ENCODE measurements around the gene PRM2. TPM values are rescaled to one million over a fixed set of nuclear protein-coding genes. Genes with fewer than 3 reads are reported as not detected.
"Not testable (repeated sequence)": the region's sequence is repeated elsewhere in the genome, so short reads cannot be mapped to it uniquely, and the experiment has no call there.

PRM2 gene
- total RNA-seq, 2 donors from 2014 or later = not detected

- H3K9ac ChIP-seq (ENCODE audit: extremely low read depth, low read length, poor library complexity, severe bottlenecking) = no peak overlapping the region
- Mint-ChIP-seq H3K9me3 (no peaks in the 10 kb centered on the region), H3K27me3 (ENCODE audit: insufficient read depth) (peaks cover 4% of the 10 kb centered on the region), H3K4me1 (peaks cover 25% of the 10 kb centered on the region), H3K27ac (no peak overlapping the region), H3K36me3 (ENCODE audit: low read depth) (no peaks in the 10 kb centered on the region), H3K4me3 (no peak overlapping the region)
- H3K4me3 ChIP-seq (ENCODE audit: low read length) = no peak overlapping the region
- DNase-seq = no peak
- TF ChIP-seq, protein P1, sequence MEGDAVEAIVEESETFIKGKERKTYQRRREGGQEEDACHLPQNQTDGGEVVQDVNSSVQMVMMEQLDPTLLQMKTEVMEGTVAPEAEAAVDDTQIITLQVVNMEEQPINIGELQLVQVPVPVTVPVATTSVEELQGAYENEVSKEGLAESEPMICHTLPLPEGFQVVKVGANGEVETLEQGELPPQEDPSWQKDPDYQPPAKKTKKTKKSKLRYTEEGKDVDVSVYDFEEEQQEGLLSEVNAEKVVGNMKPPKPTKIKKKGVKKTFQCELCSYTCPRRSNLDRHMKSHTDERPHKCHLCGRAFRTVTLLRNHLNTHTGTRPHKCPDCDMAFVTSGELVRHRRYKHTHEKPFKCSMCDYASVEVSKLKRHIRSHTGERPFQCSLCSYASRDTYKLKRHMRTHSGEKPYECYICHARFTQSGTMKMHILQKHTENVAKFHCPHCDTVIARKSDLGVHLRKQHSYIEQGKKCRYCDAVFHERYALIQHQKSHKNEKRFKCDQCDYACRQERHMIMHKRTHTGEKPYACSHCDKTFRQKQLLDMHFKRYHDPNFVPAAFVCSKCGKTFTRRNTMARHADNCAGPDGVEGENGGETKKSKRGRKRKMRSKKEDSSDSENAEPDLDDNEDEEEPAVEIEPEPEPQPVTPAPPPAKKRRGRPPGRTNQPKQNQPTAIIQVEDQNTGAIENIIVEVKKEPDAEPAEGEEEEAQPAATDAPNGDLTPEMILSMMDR (conservative IDR thresholded peaks at IDR 0.05) = no peak
- no peak overlapping the region for H3K27ac ChIP-seq (ENCODE audit: low read depth, low read length)
- H3K36me3 ChIP-seq (ENCODE audit: control insufficient read depth, insufficient read depth, low read length) = no peaks in the 10 kb centered on the region
- H3K27me3 ChIP-seq (ENCODE audit: control insufficient read depth, insufficient read depth, low read length, poor library complexity, severe bottlenecking) = no peaks in the 10 kb centered on the region
- peaks cover 10% of the 10 kb centered on the region for H3K4me1 ChIP-seq (ENCODE audit: control insufficient read depth, insufficient read depth, low read length)
- 91 to 94% methylated on average over 7 of the region's 7 CpGs for WGBS, 2 experiments (ENCODE audit: insufficient coverage in 1 of 2, insufficient read length in 1 of 2)
- no peaks in the 10 kb centered on the region for H3K9me3 ChIP-seq (ENCODE audit: control insufficient read depth, low read length)
Measured at GRCh38 chr16:11300560-11300892, 24.2 kb upstream of the PRM2 start.

DNA sequence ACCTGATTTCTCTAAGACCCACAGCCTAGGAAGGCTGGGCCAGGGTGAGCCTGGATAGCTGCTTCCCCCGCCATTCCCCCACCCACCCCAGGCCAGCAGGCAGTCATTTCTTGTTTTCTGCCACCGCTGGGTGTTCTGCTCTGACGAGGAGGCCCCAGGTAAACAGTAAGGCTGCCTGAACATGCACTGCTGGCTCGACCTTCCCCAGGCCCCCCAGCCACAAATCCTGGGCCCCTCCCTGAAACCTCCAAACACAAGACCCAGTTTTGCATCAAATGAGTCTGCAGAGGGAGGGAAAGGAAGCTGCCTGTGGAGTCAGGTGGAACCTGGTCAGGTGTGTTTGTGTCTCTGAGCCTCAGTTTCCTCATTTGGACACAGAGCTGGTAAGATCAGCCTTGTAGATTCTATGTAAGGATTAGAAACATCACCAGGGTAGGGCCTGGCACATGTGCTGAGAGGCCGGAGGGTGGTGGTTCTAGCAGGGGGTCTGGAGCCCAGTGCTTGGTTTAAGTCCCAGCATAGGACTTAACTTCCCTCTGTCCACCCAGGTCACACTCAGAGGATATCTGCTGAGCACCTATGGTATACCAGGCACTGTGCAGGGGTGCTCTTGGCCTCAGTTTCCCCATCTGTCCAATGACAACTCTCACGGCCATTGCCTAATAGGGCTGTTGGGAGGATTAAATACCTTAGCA, 23.7 kb upstream of the PRM2 start:
- Mint-ChIP-seq H3K27ac (no peak overlapping the region), H3K36me3 (ENCODE audit: low read depth) (no peaks in the 10 kb centered on the region), H3K27me3 (ENCODE audit: insufficient read depth) (peaks cover 3% of the 10 kb centered on the region), H3K4me1 (peaks cover 25% of the 10 kb centered on the region), H3K9me3 (no peaks in the 10 kb centered on the region), H3K4me3 (no peak overlapping the region)
- no peak overlapping the region for H3K4me3 ChIP-seq (ENCODE audit: low read length)
- no peak overlapping the region for H3K9ac ChIP-seq (ENCODE audit: extremely low read depth, low read length, poor library complexity, severe bottlenecking)
- no peaks in the 10 kb centered on the region for H3K36me3 ChIP-seq (ENCODE audit: control insufficient read depth, insufficient read depth, low read length)
- no peak overlapping the region for H3K27ac ChIP-seq (ENCODE audit: low read depth, low read length)
- WGBS, 2 experiments (ENCODE audit: insufficient coverage in 1 of 2, insufficient read length in 1 of 2) = 91% methylated on average over 6 of the region's 6 CpGs; no CpG with 5 or more reads in 1 of the 2 experiments
- H3K4me1 ChIP-seq (ENCODE audit: control insufficient read depth, insufficient read depth, low read length) = peaks cover 10% of the 10 kb centered on the region
- H3K27me3 ChIP-seq (ENCODE audit: control insufficient read depth, insufficient read depth, low read length, poor library complexity, severe bottlenecking) = no peaks in the 10 kb centered on the region
- TF ChIP-seq, protein P1 (conservative IDR thresholded peaks at IDR 0.05) = no peak
- no peaks in the 10 kb centered on the region for H3K9me3 ChIP-seq (ENCODE audit: control insufficient read depth, low read length)
- DNase-seq = no peak

DNA sequence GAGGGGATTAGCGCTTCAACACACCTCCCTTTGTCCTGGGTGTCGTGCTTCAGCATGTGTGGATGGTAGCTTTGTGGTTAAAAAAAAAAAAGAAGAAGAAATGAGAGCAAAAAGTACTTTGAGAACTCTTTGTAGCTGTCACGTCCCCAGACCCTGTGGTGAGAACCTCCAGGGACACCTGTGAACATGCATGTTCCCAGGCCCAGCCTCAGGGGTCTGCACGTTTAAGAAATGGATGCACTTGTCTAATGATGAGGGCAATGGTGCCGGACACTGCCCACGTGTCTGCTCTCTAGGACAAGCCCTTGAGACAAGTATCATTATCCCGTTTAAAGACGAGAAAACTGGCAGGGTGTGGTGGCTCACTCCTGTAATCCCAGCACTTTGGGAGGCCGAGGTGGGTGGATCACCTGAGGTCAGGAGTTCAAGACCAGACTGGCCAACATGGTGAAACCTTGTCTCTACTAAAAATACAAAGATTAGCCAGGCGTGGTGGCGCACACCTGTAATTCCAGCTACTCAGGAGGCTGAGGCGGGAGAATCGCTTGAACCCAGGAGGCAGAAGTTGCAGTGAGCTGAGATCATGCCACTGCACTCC, 22.8 kb upstream of the PRM2 start:
- H3K4me1 ChIP-seq (ENCODE audit: control insufficient read depth, insufficient read depth, low read length); H3K27me3 ChIP-seq (ENCODE audit: control insufficient read depth, insufficient read depth, low read length, poor library complexity, severe bottlenecking); H3K4me3 ChIP-seq (ENCODE audit: low read length); H3K27me3 Mint-ChIP-seq (ENCODE audit: insufficient read depth); H3K9ac ChIP-seq (ENCODE audit: extremely low read depth, low read length, poor library complexity, severe bottlenecking); H3K27ac ChIP-seq (ENCODE audit: low read depth, low read length); H3K9me3 ChIP-seq (ENCODE audit: control insufficient read depth, low read length); H3K4me3 Mint-ChIP-seq; DNase-seq; H3K27ac Mint-ChIP-seq; H3K36me3 Mint-ChIP-seq (ENCODE audit: low read depth); H3K9me3 Mint-ChIP-seq; H3K36me3 ChIP-seq (ENCODE audit: control insufficient read depth, insufficient read depth, low read length): not testable (repeated sequence)
- 91 to 97% methylated on average over 8 to 13 of the region's 13 CpGs for WGBS, 2 experiments (ENCODE audit: insufficient coverage in 1 of 2, insufficient read length in 1 of 2)
- peaks cover 25% of the 10 kb centered on the region for H3K4me1 Mint-ChIP-seq

Data from endodermal cell (in vitro differentiated cells).